ENCODE results near the gene SH2D1B. TPM values are rescaled to one million over a fixed set of nuclear protein-coding genes. Genes with fewer than 3 reads are reported as not detected.

SH2D1B gene
- total RNA-seq, 4 donors from 2014 or later: 0.10 TPM; not detected in 3

GRCh38 chr1:162417650-162418049 is 5.7 kb upstream of the SH2D1B start:
- Histone ChIP-seq H3K27ac (no peak overlapping the region), H3K9me3 (no peaks in the 10 kb centered on the region), H3K27me3 (peaks cover 10% of the 10 kb centered on the region), H3K36me3 (no peaks in the 10 kb centered on the region), H3K4me1 (no peaks in the 10 kb centered on the region), H3K4me3 (no peak overlapping the region)
- ATAC-seq: no peak
- 83 to 97% methylated on average over 5 to 7 of the region's 7 CpGs for WGBS, 2 donors (ENCODE audit: low coverage in 1 of 2)
- TF ChIP-seq POLR2A (IDR thresholded peaks at IDR 0.05): no peak
- TF ChIP-seq EP300 (IDR thresholded peaks at IDR 0.05): no peak
- no peak for TF ChIP-seq POLR2AphosphoS5 (IDR thresholded peaks at IDR 0.05)
- TF ChIP-seq, protein P1, sequence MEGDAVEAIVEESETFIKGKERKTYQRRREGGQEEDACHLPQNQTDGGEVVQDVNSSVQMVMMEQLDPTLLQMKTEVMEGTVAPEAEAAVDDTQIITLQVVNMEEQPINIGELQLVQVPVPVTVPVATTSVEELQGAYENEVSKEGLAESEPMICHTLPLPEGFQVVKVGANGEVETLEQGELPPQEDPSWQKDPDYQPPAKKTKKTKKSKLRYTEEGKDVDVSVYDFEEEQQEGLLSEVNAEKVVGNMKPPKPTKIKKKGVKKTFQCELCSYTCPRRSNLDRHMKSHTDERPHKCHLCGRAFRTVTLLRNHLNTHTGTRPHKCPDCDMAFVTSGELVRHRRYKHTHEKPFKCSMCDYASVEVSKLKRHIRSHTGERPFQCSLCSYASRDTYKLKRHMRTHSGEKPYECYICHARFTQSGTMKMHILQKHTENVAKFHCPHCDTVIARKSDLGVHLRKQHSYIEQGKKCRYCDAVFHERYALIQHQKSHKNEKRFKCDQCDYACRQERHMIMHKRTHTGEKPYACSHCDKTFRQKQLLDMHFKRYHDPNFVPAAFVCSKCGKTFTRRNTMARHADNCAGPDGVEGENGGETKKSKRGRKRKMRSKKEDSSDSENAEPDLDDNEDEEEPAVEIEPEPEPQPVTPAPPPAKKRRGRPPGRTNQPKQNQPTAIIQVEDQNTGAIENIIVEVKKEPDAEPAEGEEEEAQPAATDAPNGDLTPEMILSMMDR (IDR thresholded peaks at IDR 0.05): no peak

DNA sequence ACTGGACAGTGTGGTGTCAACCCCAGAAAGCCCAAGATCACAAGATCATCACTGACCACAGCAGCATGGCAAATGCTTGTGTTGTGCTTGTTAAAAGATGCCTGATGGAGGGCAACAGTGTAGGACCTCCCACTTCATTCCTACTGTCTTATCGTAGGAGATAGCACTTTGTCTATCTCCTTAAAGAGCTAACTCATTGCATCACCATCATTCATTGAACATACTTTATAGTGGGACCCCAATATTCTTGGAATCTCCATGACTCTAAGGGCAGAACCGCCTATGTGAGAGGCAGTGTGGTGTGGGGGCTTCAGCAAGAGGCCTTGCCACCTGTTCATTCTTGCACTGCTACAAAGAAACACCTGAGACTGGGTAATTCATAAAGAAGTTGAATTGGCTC is 5.0 kb upstream of the SH2D1B start:
- H3K9me3 ChIP-seq: no peaks in the 10 kb centered on the region
- no peak overlapping the region for H3K4me3 ChIP-seq
- ATAC-seq: no peak
- no peak for TF ChIP-seq POLR2AphosphoS5 (IDR thresholded peaks at IDR 0.05)
- H3K4me1 ChIP-seq: no peaks in the 10 kb centered on the region
- WGBS, 2 donors (ENCODE audit: low coverage in 1 of 2): 75 to 100% methylated on average over 1 of the region's 2 CpGs
- H3K27ac ChIP-seq: no peak overlapping the region
- peaks cover 10% of the 10 kb centered on the region for H3K27me3 ChIP-seq
- no peaks in the 10 kb centered on the region for H3K36me3 ChIP-seq

GRCh38 chr1:162416215-162416614 is 4.3 kb upstream of the SH2D1B start:
- TF ChIP-seq POLR2A (IDR thresholded peaks at IDR 0.05) (no peak), EP300 (IDR thresholded peaks at IDR 0.05) (no peak), POLR2AphosphoS5 (IDR thresholded peaks at IDR 0.05) (no peak)
- TF ChIP-seq, protein P1 (IDR thresholded peaks at IDR 0.05): no peak

DNA sequence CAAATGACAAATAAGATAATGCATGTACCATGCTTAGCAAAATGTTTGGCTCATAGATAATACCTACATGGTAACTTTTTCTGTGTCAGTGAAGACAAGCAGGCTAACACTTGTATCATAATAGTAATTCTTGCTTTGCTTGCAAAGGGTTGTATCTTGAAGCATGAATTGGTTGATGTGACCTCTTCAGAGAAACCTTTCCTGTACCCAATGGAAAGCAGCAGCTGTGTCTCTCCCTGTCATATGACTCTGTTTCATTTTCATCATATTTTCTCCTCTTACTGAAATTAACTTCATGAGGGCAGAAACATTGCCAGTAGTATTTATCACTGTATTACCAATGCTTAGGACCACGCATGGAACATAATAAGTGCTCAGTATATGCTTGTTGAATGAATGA is 4.4 kb downstream of the SH2D1B start:
- 93 to 100% methylated on average over 1 of the region's 1 CpG for WGBS, 2 donors (ENCODE audit: low coverage in 1 of 2)
- TF ChIP-seq, protein P1 (IDR thresholded peaks at IDR 0.05): no peak
- TF ChIP-seq EP300 (IDR thresholded peaks at IDR 0.05) (no peak), POLR2AphosphoS5 (IDR thresholded peaks at IDR 0.05) (no peak), POLR2A (IDR thresholded peaks at IDR 0.05) (no peak)
- ATAC-seq: no peak
- H3K36me3 ChIP-seq: no peaks in the 10 kb centered on the region
- peaks cover 4% of the 10 kb centered on the region for H3K27me3 ChIP-seq
- no peak overlapping the region for H3K27ac ChIP-seq
- no peaks in the 10 kb centered on the region for H3K4me1 ChIP-seq
- H3K4me3 ChIP-seq: no peak overlapping the region
- no peaks in the 10 kb centered on the region for H3K9me3 ChIP-seq

More at GRCh38 chr1:162416215-162416614, 4.3 kb upstream of the SH2D1B start:
- ATAC-seq: no peak
- Histone ChIP-seq H3K36me3 (no peaks in the 10 kb centered on the region), H3K4me3 (no peak overlapping the region), H3K27ac (no peak overlapping the region), H3K27me3 (peaks cover 13% of the 10 kb centered on the region), H3K4me1 (no peaks in the 10 kb centered on the region), H3K9me3 (no peaks in the 10 kb centered on the region)

GRCh38 chr1:162406811-162407210 is 5.1 kb downstream of the SH2D1B start:
- Histone ChIP-seq H3K27ac (no peak overlapping the region), H3K9me3 (no peaks in the 10 kb centered on the region), H3K4me1 (no peaks in the 10 kb centered on the region), H3K27me3 (peaks cover 9% of the 10 kb centered on the region), H3K36me3 (no peaks in the 10 kb centered on the region), H3K4me3 (no peak overlapping the region)
- TF ChIP-seq POLR2AphosphoS5 (IDR thresholded peaks at IDR 0.05) (no peak), POLR2A (IDR thresholded peaks at IDR 0.05) (no peak), EP300 (IDR thresholded peaks at IDR 0.05) (no peak)
- TF ChIP-seq, protein P1 (IDR thresholded peaks at IDR 0.05): no peak
- WGBS, 2 donors (ENCODE audit: low coverage in 1 of 2): 82 to 84% methylated on average over 2 of the region's 2 CpGs
- no peak for ATAC-seq
